Measurements from ENCODE around the gene ENPP6. TPM values are rescaled to one million over a fixed set of nuclear protein-coding genes. Genes with fewer than 3 reads are reported as not detected.

ENPP6 gene
- total and polyA plus RNA-seq, 4 experiments from 2014 or later: not detected

DNA sequence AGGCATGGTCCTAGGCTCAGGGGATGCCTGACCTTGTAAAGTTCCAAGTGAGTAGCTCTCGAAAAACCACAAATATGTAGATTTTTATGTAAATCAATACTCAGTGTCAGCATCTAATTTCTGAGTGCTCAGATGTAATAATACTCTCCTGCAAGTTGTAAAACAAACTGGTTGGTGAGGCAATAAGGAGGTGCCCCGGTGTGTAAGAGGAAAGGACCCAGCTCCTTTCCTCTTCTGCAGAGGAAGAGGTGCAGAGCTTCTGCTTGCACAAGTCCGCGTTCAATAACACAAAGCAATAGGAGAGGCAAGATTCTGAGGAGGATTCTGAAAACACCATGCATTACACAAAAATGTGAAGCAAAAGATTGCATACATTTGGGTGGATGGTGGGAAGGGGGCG is 43.6 kb upstream of the ENPP6 start:
- H3K4me3 Mint-ChIP-seq: no peak overlapping the region
- DNase-seq: no peak
- Histone ChIP-seq H3K9me3 (ENCODE audit: control insufficient read depth in 1 of 2, low read length in 2 of 2) (no peaks in the 10 kb centered on the region), H3K4me3 (ENCODE audit: low read length in 2 of 2) (no peak overlapping the region), H3K27ac (ENCODE audit: low read depth, low read length) (no peak overlapping the region), H3K27me3 (ENCODE audit: insufficient read depth, low read length) (no peaks in the 10 kb centered on the region), H3K4me1 (ENCODE audit: insufficient read depth, low read length) (peaks cover 8% of the 10 kb centered on the region), H3K36me3 (ENCODE audit: insufficient read depth, low read length) (no peaks in the 10 kb centered on the region)
- CTCF ChIA-PET (ENCODE audit: partially characterized antibody): interaction anchor here (1.1 to 3.9 kb wide), 4 partner anchors 9 to 24 kb away, joined by 3 to 20 read pairs (median 3); no protein-coding TSS in a partner anchor
- intact Hi-C loops (cut with micrococcal nuclease): loop anchor here (5.0 to 10.0 kb wide), 3 partner anchors 124 to 721 kb away; no protein-coding TSS in a partner anchor
- peaks cover 0 to 4% of the 10 kb centered on the region in 2 donors for H3K27me3 Mint-ChIP-seq
- POLR2A ChIA-PET (ENCODE audit: partially characterized antibody): interaction anchor here (0.9 to 1.5 kb wide), 3 partner anchors 270 to 821 kb away, joined by 3 to 4 read pairs (median 3); no protein-coding TSS in a partner anchor
- H3K4me1 Mint-ChIP-seq: peaks cover 5 to 20% (median 15%) of the 10 kb centered on the region in 4 donors
- H3K27ac Mint-ChIP-seq: no peak overlapping the region
- no peaks in the 10 kb centered on the region for H3K36me3 Mint-ChIP-seq
- H3K9me3 Mint-ChIP-seq: peaks cover 0 to 3% (median 0%) of the 10 kb centered on the region in 8 donors

GRCh38 chr4:184259866-184260265 is 42.2 kb upstream of the ENPP6 start:
- no peaks in the 10 kb centered on the region for H3K36me3 ChIP-seq (ENCODE audit: insufficient read depth, low read length)
- peaks cover 0 to 4% of the 10 kb centered on the region in 2 donors for H3K27me3 Mint-ChIP-seq
- ChIA-PET POLR2A (ENCODE audit: partially characterized antibody) (interaction anchor here (1.2 kb wide), 1 partner anchor 823 kb away, joined by 3 read pairs; no protein-coding TSS in a partner anchor), CTCF (ENCODE audit: partially characterized antibody) (interaction anchor here (0.9 to 3.9 kb wide), 2 partner anchors 8 to 836 kb away, joined by 3 to 20 read pairs; no protein-coding TSS in a partner anchor)
- H3K36me3 Mint-ChIP-seq: no peaks in the 10 kb centered on the region
- H3K9me3 ChIP-seq (ENCODE audit: control insufficient read depth in 1 of 2, low read length in 2 of 2): no peaks in the 10 kb centered on the region
- no peak for DNase-seq
- H3K27ac Mint-ChIP-seq: no peak overlapping the region
- no peaks in the 10 kb centered on the region for H3K27me3 ChIP-seq (ENCODE audit: insufficient read depth, low read length)
- H3K4me1 ChIP-seq (ENCODE audit: insufficient read depth, low read length): no peaks in the 10 kb centered on the region
- H3K4me1 Mint-ChIP-seq: peaks cover 4 to 7% (median 6%) of the 10 kb centered on the region in 4 donors
- intact Hi-C loops (cut with micrococcal nuclease): loop anchor here (5.0 to 10.0 kb wide), 3 partner anchors 125 to 722 kb away; no protein-coding TSS in a partner anchor
- H3K4me3 Mint-ChIP-seq: no peak overlapping the region
- no peak overlapping the region for H3K4me3 ChIP-seq (ENCODE audit: low read length in 2 of 2)
- no peak overlapping the region for H3K27ac ChIP-seq (ENCODE audit: low read depth, low read length)
- peaks cover 0 to 3% (median 0%) of the 10 kb centered on the region in 8 donors for H3K9me3 Mint-ChIP-seq

DNA sequence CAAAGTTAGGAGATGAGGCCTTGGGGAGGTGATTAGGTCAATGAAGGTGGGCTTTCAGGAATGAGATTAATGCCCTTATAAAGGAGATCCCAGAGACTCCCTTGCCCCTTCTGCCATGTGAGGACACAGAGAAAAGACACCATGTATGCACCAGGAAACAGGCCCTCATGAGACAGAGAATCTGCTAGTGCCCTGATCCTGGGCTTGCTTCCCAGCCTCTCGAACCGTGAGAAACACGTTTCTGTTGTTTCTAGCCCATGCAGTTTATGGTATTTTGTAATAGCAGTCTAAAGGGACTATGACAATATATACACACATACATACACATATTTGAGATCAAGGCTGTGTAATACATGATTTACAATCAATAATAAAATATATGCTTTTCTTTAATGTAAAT is 41.4 kb upstream of the ENPP6 start:
- H3K4me3 ChIP-seq (ENCODE audit: low read length in 2 of 2): no peak overlapping the region
- no peak overlapping the region for H3K4me3 Mint-ChIP-seq
- H3K27ac Mint-ChIP-seq: no peak overlapping the region
- DNase-seq: no peak
- intact Hi-C loops (cut with micrococcal nuclease): no loop called here
- POLR2A ChIA-PET (ENCODE audit: partially characterized antibody): no interaction called here
- peaks cover 0 to 3% (median 0%) of the 10 kb centered on the region in 8 donors for H3K9me3 Mint-ChIP-seq
- no peaks in the 10 kb centered on the region for H3K9me3 ChIP-seq (ENCODE audit: control insufficient read depth in 1 of 2, low read length in 2 of 2)
- no peaks in the 10 kb centered on the region for H3K27me3 ChIP-seq (ENCODE audit: insufficient read depth, low read length)
- H3K36me3 ChIP-seq (ENCODE audit: insufficient read depth, low read length): no peaks in the 10 kb centered on the region
- peaks cover 2 to 3% (median 3%) of the 10 kb centered on the region in 4 donors for H3K4me1 Mint-ChIP-seq
- no peaks in the 10 kb centered on the region for H3K36me3 Mint-ChIP-seq
- H3K27ac ChIP-seq (ENCODE audit: low read depth, low read length): no peak overlapping the region
- CTCF ChIA-PET (ENCODE audit: partially characterized antibody): interaction anchor here (0.9 to 3.9 kb wide), 2 partner anchors 7 to 837 kb away, joined by 3 to 20 read pairs; no protein-coding TSS in a partner anchor
- H3K4me1 ChIP-seq (ENCODE audit: insufficient read depth, low read length): no peaks in the 10 kb centered on the region
- H3K27me3 Mint-ChIP-seq: peaks cover 0 to 4% of the 10 kb centered on the region in 2 donors

DNA sequence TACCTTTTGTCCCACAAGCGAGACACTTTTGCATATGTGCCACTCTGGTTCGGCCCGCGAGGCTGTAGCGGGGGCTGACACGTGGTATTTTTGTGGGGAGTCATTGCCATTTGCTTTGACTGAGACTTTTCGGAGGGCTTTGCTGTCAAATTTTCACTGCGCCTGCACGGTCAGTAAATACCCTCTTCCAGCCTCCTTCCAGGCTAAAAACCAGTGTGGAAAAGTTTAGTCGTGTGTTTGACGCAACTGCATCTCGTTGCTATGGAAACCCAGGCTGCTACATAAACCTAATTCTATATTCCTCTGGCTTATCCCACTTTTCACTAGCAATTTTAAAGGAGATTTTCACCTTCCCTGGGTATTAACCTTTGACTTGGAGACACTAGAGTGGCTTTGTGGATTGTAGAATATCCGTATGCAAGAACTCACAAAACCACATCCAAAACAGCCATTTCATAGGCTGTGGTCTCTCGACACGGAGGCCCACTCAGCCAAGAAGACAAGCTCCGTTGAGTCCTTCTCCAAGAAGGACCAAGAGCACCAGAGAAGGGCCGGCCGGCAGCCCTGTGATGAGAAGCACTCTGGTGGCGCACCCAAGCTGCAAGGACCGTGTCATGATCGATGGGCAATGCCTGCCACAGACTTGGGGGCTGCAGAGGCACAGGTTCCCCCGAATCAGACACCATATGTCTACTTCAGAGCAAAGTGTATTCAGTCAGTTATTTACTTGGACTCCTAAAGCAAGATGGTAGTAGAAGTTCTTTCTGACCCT is 38.4 kb upstream of the ENPP6 start:
- Mint-ChIP-seq H3K9me3 (peaks cover 0 to 3% (median 0%) of the 10 kb centered on the region in 8 donors), H3K4me1 (peaks cover 0 to 2% (median under 1%) of the 10 kb centered on the region in 4 donors), H3K4me3 (no peak overlapping the region), H3K27ac (no peak overlapping the region), H3K36me3 (no peaks in the 10 kb centered on the region), H3K27me3 (peaks cover 0 to 2% of the 10 kb centered on the region in 2 donors)
- POLR2A ChIA-PET (ENCODE audit: partially characterized antibody): interaction anchor here (1.1 kb wide), 1 partner anchor 19 kb away, joined by 3 read pairs; no protein-coding TSS in a partner anchor
- no peak for DNase-seq
- Histone ChIP-seq H3K27ac (ENCODE audit: low read depth, low read length) (no peak overlapping the region), H3K4me3 (ENCODE audit: low read length in 2 of 2) (no peak overlapping the region), H3K4me1 (ENCODE audit: insufficient read depth, low read length) (no peaks in the 10 kb centered on the region), H3K27me3 (ENCODE audit: insufficient read depth, low read length) (no peaks in the 10 kb centered on the region), H3K36me3 (ENCODE audit: insufficient read depth, low read length) (no peaks in the 10 kb centered on the region), H3K9me3 (ENCODE audit: control insufficient read depth in 1 of 2, low read length in 2 of 2) (no peaks in the 10 kb centered on the region)
- CTCF ChIA-PET (ENCODE audit: partially characterized antibody): interaction anchor here (1.1 kb wide), 1 partner anchor 9 kb away, joined by 4 read pairs; no protein-coding TSS in a partner anchor
- intact Hi-C loops (cut with micrococcal nuclease): no loop called here

DNA sequence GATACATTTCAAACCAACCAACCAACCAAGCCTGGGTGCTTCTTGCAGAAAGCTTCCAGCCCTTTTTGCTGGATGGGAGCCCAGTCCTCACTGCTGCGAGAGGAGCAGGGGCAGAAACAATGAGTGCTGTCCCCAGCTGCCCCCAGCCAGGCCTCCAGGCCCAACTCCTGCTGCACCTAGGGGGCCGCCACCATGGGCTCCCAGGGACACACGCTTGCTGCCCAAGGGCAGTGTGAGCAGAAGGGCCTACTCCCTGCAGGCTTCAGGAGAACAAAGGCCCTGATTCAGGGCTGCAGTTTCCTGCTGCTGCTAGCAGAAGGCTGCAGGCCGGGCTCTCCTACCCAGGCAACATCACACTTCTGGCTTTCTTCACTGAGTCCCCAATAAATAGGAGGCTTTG is 37.7 kb upstream of the ENPP6 start:
- peaks cover 0 to 2% of the 10 kb centered on the region in 2 donors for H3K27me3 Mint-ChIP-seq
- intact Hi-C loops (cut with micrococcal nuclease): no loop called here
- H3K27ac ChIP-seq (ENCODE audit: low read depth, low read length): no peak overlapping the region
- H3K9me3 ChIP-seq (ENCODE audit: control insufficient read depth in 1 of 2, low read length in 2 of 2): no peaks in the 10 kb centered on the region
- H3K4me3 Mint-ChIP-seq: no peak overlapping the region
- H3K36me3 Mint-ChIP-seq: no peaks in the 10 kb centered on the region
- no peaks in the 10 kb centered on the region for H3K4me1 ChIP-seq (ENCODE audit: insufficient read depth, low read length)
- ChIA-PET CTCF (ENCODE audit: partially characterized antibody) (no interaction called here), POLR2A (ENCODE audit: partially characterized antibody) (interaction anchor here (1.1 kb wide), 1 partner anchor 18 kb away, joined by 3 read pairs; no protein-coding TSS in a partner anchor)
- H3K36me3 ChIP-seq (ENCODE audit: insufficient read depth, low read length): no peaks in the 10 kb centered on the region
- H3K27me3 ChIP-seq (ENCODE audit: insufficient read depth, low read length): no peaks in the 10 kb centered on the region
- no peak for DNase-seq
- peaks cover 0 to 6% (median 2%) of the 10 kb centered on the region in 4 donors for H3K4me1 Mint-ChIP-seq
- H3K9me3 Mint-ChIP-seq: peaks cover 0 to 3% (median 0%) of the 10 kb centered on the region in 8 donors
- H3K4me3 ChIP-seq (ENCODE audit: low read length in 2 of 2): no peak overlapping the region
- no peak overlapping the region for H3K27ac Mint-ChIP-seq

DNA sequence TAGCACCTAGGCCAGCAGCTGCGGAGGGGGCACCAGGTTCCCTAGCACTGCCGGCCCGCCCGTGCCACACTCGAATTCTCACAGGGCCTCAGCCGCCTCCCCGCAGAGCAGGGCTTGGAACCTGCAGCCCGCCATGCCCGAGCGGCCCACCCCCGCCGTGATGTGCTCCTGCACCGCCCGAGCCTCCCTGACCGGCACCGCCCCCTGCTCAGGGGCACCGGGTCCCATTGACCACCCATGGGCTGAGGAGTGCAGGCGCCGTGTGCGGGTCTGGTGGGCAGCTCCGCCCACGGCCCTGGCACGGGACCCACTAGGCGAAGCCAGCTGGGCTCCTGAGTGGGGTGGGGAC is 35.4 kb upstream of the ENPP6 start:
- Mint-ChIP-seq H3K4me3 (no peak overlapping the region), H3K36me3 (no peaks in the 10 kb centered on the region), H3K27ac (no peak overlapping the region), H3K9me3 (peaks cover 0 to 3% (median 0%) of the 10 kb centered on the region in 8 donors), H3K27me3 (peaks cover 0 to 2% of the 10 kb centered on the region in 2 donors), H3K4me1 (peaks cover 0 to 7% (median 3%) of the 10 kb centered on the region in 4 donors)
- H3K36me3 ChIP-seq (ENCODE audit: insufficient read depth, low read length): no peaks in the 10 kb centered on the region
- H3K27ac ChIP-seq (ENCODE audit: low read depth, low read length): no peak overlapping the region
- DNase-seq: no peak
- H3K9me3 ChIP-seq (ENCODE audit: control insufficient read depth in 1 of 2, low read length in 2 of 2): no peaks in the 10 kb centered on the region
- H3K4me1 ChIP-seq (ENCODE audit: insufficient read depth, low read length): no peaks in the 10 kb centered on the region
- H3K27me3 ChIP-seq (ENCODE audit: insufficient read depth, low read length): no peaks in the 10 kb centered on the region
- H3K4me3 ChIP-seq (ENCODE audit: low read length in 2 of 2): no peak overlapping the region
- CTCF ChIA-PET (ENCODE audit: partially characterized antibody): interaction anchor here (1.0 to 3.0 kb wide), 6 partner anchors 8 to 286 kb away, joined by 3 to 20 read pairs (median 8); no protein-coding TSS in a partner anchor
- intact Hi-C loops (cut with micrococcal nuclease): loop anchor here (5.0 kb wide), 1 partner anchor 86 kb away; no protein-coding TSS in a partner anchor
- POLR2A ChIA-PET (ENCODE audit: partially characterized antibody): no interaction called here

Measured in CD4-positive, alpha-beta memory T cell (primary cell).